Measurements from ENCODE around the gene SYT3. TPM values are rescaled to one million over a fixed set of nuclear protein-coding genes. Genes with fewer than 3 reads are reported as not detected.

The SYT3 gene
- total and polyA plus RNA-seq, 2 experiments from 2014 or later: 10.0 to 25.5 TPM

GRCh38 chr19:50646074-50646807, 6.6 kb upstream of the SYT3 start:
- TF ChIP-seq, protein P1, sequence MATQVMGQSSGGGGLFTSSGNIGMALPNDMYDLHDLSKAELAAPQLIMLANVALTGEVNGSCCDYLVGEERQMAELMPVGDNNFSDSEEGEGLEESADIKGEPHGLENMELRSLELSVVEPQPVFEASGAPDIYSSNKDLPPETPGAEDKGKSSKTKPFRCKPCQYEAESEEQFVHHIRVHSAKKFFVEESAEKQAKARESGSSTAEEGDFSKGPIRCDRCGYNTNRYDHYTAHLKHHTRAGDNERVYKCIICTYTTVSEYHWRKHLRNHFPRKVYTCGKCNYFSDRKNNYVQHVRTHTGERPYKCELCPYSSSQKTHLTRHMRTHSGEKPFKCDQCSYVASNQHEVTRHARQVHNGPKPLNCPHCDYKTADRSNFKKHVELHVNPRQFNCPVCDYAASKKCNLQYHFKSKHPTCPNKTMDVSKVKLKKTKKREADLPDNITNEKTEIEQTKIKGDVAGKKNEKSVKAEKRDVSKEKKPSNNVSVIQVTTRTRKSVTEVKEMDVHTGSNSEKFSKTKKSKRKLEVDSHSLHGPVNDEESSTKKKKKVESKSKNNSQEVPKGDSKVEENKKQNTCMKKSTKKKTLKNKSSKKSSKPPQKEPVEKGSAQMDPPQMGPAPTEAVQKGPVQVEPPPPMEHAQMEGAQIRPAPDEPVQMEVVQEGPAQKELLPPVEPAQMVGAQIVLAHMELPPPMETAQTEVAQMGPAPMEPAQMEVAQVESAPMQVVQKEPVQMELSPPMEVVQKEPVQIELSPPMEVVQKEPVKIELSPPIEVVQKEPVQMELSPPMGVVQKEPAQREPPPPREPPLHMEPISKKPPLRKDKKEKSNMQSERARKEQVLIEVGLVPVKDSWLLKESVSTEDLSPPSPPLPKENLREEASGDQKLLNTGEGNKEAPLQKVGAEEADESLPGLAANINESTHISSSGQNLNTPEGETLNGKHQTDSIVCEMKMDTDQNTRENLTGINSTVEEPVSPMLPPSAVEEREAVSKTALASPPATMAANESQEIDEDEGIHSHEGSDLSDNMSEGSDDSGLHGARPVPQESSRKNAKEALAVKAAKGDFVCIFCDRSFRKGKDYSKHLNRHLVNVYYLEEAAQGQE (IDR thresholded peaks at IDR 0.05; ENCODE audit: unreplicated experiment): no peak
- TF ChIP-seq JUNB (IDR thresholded peaks at IDR 0.05; ENCODE audit: unreplicated experiment) (no peak), CREB1 (CRISPR knock-in tag; IDR thresholded peaks at IDR 0.05; ENCODE audit: low read depth) (no peak), EZH2phosphoT487 (IDR thresholded peaks at IDR 0.05; ENCODE audit: unreplicated experiment) (no peak)
- TF ChIP-seq, protein P2, sequence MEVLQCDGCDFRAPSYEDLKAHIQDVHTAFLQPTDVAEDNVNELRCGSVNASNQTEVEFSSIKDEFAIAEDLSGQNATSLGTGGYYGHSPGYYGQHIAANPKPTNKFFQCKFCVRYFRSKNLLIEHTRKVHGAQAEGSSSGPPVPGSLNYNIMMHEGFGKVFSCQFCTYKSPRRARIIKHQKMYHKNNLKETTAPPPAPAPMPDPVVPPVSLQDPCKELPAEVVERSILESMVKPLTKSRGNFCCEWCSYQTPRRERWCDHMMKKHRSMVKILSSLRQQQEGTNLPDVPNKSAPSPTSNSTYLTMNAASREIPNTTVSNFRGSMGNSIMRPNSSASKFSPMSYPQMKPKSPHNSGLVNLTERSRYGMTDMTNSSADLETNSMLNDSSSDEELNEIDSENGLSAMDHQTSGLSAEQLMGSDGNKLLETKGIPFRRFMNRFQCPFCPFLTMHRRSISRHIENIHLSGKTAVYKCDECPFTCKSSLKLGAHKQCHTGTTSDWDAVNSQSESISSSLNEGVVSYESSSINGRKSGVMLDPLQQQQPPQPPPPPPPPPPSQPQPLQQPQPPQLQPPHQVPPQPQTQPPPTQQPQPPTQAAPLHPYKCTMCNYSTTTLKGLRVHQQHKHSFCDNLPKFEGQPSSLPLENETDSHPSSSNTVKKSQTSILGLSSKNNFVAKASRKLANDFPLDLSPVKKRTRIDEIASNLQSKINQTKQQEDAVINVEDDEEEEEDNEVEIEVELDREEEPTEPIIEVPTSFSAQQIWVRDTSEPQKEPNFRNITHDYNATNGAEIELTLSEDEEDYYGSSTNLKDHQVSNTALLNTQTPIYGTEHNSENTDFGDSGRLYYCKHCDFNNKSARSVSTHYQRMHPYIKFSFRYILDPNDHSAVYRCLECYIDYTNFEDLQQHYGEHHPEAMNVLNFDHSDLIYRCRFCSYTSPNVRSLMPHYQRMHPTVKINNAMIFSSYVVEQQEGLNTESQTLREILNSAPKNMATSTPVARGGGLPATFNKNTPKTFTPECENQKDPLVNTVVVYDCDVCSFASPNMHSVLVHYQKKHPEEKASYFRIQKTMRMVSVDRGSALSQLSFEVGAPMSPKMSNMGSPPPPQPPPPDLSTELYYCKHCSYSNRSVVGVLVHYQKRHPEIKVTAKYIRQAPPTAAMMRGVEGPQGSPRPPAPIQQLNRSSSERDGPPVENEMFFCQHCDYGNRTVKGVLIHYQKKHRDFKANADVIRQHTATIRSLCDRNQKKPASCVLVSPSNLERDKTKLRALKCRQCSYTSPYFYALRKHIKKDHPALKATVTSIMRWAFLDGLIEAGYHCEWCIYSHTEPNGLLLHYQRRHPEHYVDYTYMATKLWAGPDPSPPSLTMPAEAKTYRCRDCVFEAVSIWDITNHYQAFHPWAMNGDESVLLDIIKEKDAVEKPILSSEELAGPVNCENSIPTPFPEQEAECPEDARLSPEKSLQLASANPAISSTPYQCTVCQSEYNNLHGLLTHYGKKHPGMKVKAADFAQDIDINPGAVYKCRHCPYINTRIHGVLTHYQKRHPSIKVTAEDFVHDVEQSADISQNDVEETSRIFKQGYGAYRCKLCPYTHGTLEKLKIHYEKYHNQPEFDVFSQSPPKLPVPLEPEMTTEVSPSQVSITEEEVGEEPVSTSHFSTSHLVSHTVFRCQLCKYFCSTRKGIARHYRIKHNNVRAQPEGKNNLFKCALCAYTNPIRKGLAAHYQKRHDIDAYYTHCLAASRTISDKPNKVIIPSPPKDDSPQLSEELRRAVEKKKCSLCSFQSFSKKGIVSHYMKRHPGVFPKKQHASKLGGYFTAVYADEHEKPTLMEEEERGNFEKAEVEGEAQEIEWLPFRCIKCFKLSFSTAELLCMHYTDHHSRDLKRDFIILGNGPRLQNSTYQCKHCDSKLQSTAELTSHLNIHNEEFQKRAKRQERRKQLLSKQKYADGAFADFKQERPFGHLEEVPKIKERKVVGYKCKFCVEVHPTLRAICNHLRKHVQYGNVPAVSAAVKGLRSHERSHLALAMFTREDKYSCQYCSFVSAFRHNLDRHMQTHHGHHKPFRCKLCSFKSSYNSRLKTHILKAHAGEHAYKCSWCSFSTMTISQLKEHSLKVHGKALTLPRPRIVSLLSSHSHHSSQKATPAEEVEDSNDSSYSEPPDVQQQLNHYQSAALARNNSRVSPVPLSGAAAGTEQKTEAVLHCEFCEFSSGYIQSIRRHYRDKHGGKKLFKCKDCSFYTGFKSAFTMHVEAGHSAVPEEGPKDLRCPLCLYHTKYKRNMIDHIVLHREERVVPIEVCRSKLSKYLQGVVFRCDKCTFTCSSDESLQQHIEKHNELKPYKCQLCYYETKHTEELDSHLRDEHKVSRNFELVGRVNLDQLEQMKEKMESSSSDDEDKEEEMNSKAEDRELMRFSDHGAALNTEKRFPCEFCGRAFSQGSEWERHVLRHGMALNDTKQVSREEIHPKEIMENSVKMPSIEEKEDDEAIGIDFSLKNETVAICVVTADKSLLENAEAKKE (CRISPR knock-in tag; IDR thresholded peaks at IDR 0.05): no peak
- no peaks in the 10 kb centered on the region for H3K9me2 ChIP-seq (ENCODE audit: insufficient read depth)
- peaks cover 10% of the 10 kb centered on the region for H3K27me3 Mint-ChIP-seq (ENCODE audit: insufficient read depth, low read depth, poor library complexity)
- no peaks in the 10 kb centered on the region; the same call in none of the 3 replicates for H3K9me3 Mint-ChIP-seq
- no peak overlapping the region for H3K4me3 ChIP-seq
- peaks cover 31% of the 10 kb centered on the region for H3K36me3 Mint-ChIP-seq (ENCODE audit: low read depth)
- no peaks in the 10 kb centered on the region for H4K20me1 ChIP-seq (replicated peaks; ENCODE audit: insufficient read depth)
- H3K27ac Mint-ChIP-seq: no peak overlapping the region
- H3K4me1 ChIP-seq (ENCODE audit: insufficient read depth): peaks cover 10% of the 10 kb centered on the region; the same call in 1 of the 2 replicates
- H3K27me3 ChIP-seq (ENCODE audit: insufficient read depth): peaks cover 29% of the 10 kb centered on the region
- H3K4me3 Mint-ChIP-seq: no peak overlapping the region
- no peaks in the 10 kb centered on the region for H3K79me2 ChIP-seq (replicated peaks; ENCODE audit: insufficient read depth)
- H3K36me3 ChIP-seq (ENCODE audit: insufficient read depth): no peaks in the 10 kb centered on the region
- no peak overlapping the region for H2AFZ ChIP-seq
- no peak overlapping the region for H3K27ac ChIP-seq (ENCODE audit: low read depth)
- H3K4me2 ChIP-seq: no peak overlapping the region
- DNase-seq (ENCODE audit: low spot score) (no peak), ATAC-seq (no peak)
- H3K4me1 Mint-ChIP-seq: no peaks in the 10 kb centered on the region
- no peaks in the 10 kb centered on the region for H3F3A ChIP-seq (replicated peaks; ENCODE audit: low read depth)

Measured in GM23338 (cell line).